Activated B cell treated with CpG ODN at 0.5 μM for 24 hours (primary cell): ENCODE results near the gene GAB4. TPM values are rescaled to one million over a fixed set of nuclear protein-coding genes. Genes with fewer than 3 reads are reported as not detected.

ENCODE experiments used
- ATAC-seq: fragments of 200-7000 bp; cut with Tn5 transposase; one replicate; pipeline ENCODE4 v1.10.0; 2021; ENCODE audit warnings: low read depth, mild to moderate bottlenecking, moderate library complexity
- CTCF ChIA-PET: fragments of 350-600 bp; sonication (Branson Sonifier 250); formaldehyde crosslinking; loops from one replicate; lab custom pipeline; 2021; ENCODE audit warnings: antibody characterized with exemption; lab: Charles Lee
- POLR2A ChIA-PET: fragments of 350-600 bp; sonication (Branson Sonifier 250); formaldehyde crosslinking; loops from one replicate; lab custom pipeline; 2021; ENCODE audit warnings: antibody characterized with exemption; lab: Charles Lee
- DNase-seq: peaks from one replicate; pipeline ENCODE4 v3.0.0; 2022
- H3K27ac Mint-ChIP-seq: one replicate; pipeline ENCODE4 v1.8.0; 2020; ENCODE audit warnings: mixed read lengths
- H3K27me3 Mint-ChIP-seq: one replicate; pipeline ENCODE4 v1.8.0; 2021; ENCODE audit warnings: mixed read lengths
- H3K36me3 Mint-ChIP-seq: one replicate; pipeline ENCODE4 v1.8.0; 2021; ENCODE audit warnings: low read depth, mixed read lengths
- H3K4me1 Mint-ChIP-seq: one replicate; pipeline ENCODE4 v1.8.0; 2021; ENCODE audit warnings: mixed read lengths
- H3K4me3 Mint-ChIP-seq: one replicate; pipeline ENCODE4 v1.8.0; 2020; ENCODE audit warnings: mild to moderate bottlenecking, mixed read lengths
- H3K9me3 Mint-ChIP-seq: one replicate; pipeline ENCODE4 v1.8.0; 2020; ENCODE audit warnings: mixed read lengths
- intact Hi-C: fragments of 100-400 bp; cut with micrococcal nuclease; formaldehyde crosslinking; loops from one replicate; pipeline ENCODE4 v1.15.1; 2024
- total RNA-seq: library from RNA; stranded (reverse); gene quantifications from 2 replicates; pipeline ENCODE4 v1.2.3, GENCODE V29; 2022
- TF ChIP-seq, protein P1 (sequence below): fragments of 200-600 bp; IDR thresholded peaks from one replicate; pipeline ENCODE4 v1.8.0; 2022; ENCODE audit warnings: antibody characterized with exemption, mild to moderate bottlenecking

Gene GAB4
- total RNA-seq, 1 donor from 2014 or later = 0.29 TPM

DNA sequence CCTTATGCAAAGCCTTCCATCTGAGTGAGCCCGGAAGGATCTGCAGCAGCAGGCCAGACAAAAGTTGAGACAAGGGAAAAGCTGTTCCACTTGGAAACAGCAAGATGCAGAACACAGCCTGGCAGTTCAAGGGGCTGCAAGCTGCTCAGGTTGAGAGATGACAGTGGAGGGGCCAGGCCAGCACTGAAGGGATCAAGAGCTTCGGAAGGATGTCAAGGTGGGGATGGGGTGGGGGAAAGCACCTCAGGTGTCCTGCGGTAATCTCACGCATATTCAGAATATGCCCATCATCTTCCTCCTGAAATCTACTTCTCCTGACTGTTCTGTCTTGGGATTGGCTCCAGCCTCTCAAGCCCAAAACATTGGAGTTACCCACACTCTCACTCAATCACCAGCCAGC, 35.7 kb downstream of the GAB4 start:
- no peak overlapping the region for H3K4me3 Mint-ChIP-seq
- ChIA-PET POLR2A (no interaction called here), CTCF (no interaction called here)
- no peaks in the 10 kb centered on the region for H3K4me1 Mint-ChIP-seq
- ATAC-seq = no peak
- TF ChIP-seq, protein P1, sequence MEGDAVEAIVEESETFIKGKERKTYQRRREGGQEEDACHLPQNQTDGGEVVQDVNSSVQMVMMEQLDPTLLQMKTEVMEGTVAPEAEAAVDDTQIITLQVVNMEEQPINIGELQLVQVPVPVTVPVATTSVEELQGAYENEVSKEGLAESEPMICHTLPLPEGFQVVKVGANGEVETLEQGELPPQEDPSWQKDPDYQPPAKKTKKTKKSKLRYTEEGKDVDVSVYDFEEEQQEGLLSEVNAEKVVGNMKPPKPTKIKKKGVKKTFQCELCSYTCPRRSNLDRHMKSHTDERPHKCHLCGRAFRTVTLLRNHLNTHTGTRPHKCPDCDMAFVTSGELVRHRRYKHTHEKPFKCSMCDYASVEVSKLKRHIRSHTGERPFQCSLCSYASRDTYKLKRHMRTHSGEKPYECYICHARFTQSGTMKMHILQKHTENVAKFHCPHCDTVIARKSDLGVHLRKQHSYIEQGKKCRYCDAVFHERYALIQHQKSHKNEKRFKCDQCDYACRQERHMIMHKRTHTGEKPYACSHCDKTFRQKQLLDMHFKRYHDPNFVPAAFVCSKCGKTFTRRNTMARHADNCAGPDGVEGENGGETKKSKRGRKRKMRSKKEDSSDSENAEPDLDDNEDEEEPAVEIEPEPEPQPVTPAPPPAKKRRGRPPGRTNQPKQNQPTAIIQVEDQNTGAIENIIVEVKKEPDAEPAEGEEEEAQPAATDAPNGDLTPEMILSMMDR = no peak
- no peaks in the 10 kb centered on the region for H3K36me3 Mint-ChIP-seq
- no peak overlapping the region for H3K27ac Mint-ChIP-seq
- peaks cover 22% of the 10 kb centered on the region for H3K27me3 Mint-ChIP-seq
- intact Hi-C loops = no loop called here
- H3K9me3 Mint-ChIP-seq = no peaks in the 10 kb centered on the region
- no peak for DNase-seq

DNA sequence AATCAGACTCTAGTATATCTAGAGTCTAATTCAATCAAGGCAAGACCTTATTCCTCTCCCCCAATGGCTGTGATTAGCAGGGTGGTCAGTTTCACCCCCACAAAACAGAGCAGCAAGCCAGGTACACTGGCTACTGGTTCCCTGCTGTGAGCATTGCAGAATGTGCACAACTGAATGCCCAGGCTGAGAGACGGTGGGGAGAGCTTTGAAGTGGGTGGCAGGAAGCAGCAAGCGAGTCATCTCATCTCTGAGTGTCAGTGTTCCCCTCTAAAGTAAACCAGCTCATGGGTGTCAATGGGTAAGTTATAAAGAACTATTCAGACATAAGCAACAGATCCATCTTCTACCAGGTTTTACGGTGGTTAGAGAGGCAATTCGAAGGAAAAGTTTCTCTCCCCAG, 37.6 kb downstream of the GAB4 start:
- DNase-seq (no peak), ATAC-seq (no peak)

DNA sequence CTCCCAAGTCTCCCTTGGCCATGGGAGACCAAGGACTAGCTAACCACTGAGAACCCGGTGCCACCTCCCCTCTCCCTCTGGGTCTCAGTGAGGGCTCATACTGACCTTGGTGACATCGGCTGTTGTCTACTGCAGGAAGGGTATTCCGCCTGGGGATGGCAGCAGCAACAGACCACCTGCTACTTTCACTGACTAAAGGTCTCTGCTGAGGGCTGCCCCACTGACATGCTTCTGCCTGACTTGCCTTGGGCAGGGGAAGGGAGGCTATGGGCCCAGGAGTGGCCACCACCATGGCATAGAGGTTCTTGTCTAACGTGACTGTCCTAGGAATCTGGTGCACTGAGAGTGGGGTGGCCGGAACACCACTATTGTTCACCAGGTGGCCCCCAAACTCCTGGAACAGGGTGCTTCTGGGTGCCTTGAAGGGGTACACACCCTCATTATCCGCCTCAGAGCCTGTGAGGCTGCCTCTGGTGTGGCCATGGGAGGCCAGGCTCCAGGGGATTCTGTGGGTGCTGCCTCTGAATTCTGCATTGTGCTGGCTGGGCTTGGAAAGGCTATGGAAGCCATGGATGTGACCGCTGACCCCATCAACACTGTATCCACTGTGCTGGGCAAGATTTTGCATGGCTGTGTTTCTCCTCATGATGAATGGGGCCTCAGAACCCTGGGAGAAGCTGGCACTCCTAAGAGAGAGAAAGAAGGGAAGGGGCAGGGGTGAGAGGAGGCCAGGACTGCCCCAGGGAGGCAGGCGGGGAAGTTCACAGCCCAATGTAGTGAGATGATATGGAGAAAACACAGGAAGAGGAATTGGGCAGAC, 38.3 kb downstream of the GAB4 start:
- no peak for ATAC-seq
- peaks cover 18% of the 10 kb centered on the region for H3K27me3 Mint-ChIP-seq
- TF ChIP-seq, protein P1 = no peak
- H3K9me3 Mint-ChIP-seq = no peaks in the 10 kb centered on the region
- H3K27ac Mint-ChIP-seq = no peak overlapping the region
- H3K36me3 Mint-ChIP-seq = no peaks in the 10 kb centered on the region
- no peak overlapping the region for H3K4me3 Mint-ChIP-seq
- CTCF ChIA-PET = no interaction called here
- DNase-seq = no peak
- intact Hi-C loops = no loop called here
- POLR2A ChIA-PET = no interaction called here
- no peaks in the 10 kb centered on the region for H3K4me1 Mint-ChIP-seq

More for the DNA sequence above, 37.6 kb downstream of the GAB4 start:
- Mint-ChIP-seq H3K4me3 (no peak overlapping the region), H3K27me3 (peaks cover 18% of the 10 kb centered on the region), H3K36me3 (no peaks in the 10 kb centered on the region), H3K27ac (no peak overlapping the region), H3K9me3 (no peaks in the 10 kb centered on the region), H3K4me1 (no peaks in the 10 kb centered on the region)
- intact Hi-C loops = no loop called here
- POLR2A ChIA-PET = no interaction called here
- TF ChIP-seq, protein P1 = no peak
- CTCF ChIA-PET = no interaction called here

DNA sequence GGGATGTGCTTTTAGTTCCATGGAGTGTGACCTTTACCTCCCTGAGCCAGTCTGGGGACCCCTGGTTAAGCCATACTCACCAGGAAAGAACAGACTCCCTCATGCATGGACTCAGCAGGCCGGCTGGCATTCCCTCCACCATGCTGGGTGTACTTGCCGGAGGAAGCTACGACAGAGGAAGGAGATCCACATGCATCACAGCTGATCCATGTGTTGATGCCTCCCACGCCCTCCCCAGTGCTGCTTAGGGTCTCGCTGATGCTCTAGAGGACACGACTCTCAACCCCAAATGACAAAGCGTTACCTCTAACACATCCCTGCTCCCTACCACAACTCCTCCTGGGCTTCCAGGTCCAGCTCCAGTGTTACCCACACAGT, 39.8 kb downstream of the GAB4 start:
- DNase-seq (no peak), ATAC-seq (no peak)
- ChIA-PET POLR2A (no interaction called here), CTCF (no interaction called here)
- peaks cover 11% of the 10 kb centered on the region for H3K27me3 Mint-ChIP-seq
- TF ChIP-seq, protein P1 = no peak
- H3K27ac Mint-ChIP-seq = no peak overlapping the region
- no peaks in the 10 kb centered on the region for H3K36me3 Mint-ChIP-seq
- no peaks in the 10 kb centered on the region for H3K9me3 Mint-ChIP-seq
- intact Hi-C loops = no loop called here
- H3K4me1 Mint-ChIP-seq = no peaks in the 10 kb centered on the region
- H3K4me3 Mint-ChIP-seq = no peak overlapping the region

DNA sequence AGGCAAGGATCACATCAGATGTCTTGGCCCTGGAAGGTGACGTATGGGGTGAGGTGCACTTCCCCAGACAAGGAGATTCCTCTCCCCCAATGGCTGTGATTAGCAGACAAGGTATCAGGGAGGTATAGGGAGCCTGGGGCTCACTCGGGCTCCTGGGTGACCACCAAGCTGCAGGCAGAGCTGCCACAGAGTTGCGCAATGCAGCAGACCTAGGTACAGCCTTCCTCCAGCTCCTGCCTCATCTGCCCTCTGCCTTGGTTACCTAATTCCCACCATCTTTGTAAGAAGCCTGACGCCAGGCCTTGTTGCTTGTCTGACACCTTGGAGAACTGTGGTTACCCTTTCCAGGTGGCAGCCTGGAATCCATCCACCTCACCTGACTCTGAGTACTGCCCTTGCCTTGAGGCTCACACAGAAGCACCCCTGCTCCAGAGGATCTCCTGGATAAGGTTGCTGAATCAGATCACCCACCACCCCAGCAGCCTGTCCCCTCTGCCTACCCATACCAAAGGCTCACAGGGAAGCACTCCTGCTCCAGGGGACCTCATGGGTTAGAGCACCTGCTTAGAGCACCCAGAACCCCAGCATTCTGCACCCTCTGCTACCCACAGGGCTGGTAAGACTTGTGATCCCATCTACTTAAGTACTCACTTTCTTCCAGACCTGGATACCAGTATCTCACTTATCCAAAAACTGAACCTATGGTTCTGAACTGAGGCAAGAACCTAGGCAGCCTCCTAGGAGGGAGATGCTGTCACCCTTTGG, 40.4 kb downstream of the GAB4 start:
- ChIA-PET POLR2A (no interaction called here), CTCF (no interaction called here)
- Mint-ChIP-seq H3K4me3 (no peak overlapping the region), H3K27ac (no peak overlapping the region), H3K4me1 (no peaks in the 10 kb centered on the region), H3K27me3 (peaks cover 8% of the 10 kb centered on the region), H3K36me3 (no peaks in the 10 kb centered on the region), H3K9me3 (no peaks in the 10 kb centered on the region)
- ATAC-seq = no peak
- TF ChIP-seq, protein P1 = no peak
- intact Hi-C loops = no loop called here
- no peak for DNase-seq
